HG03354 (cell line): ENCODE data around the gene SYNPO2.

ENCODE experiments used
- ATAC-seq: cut with Tn5 transposase; IDR thresholded peaks from one replicate; pipeline ENCODE4 v1.9.1; 2021; ENCODE audit warnings: mild to moderate bottlenecking; ENCODE audit not compliant: unreplicated experiment, poor library complexity, severe bottlenecking

SYNPO2 gene

DNA sequence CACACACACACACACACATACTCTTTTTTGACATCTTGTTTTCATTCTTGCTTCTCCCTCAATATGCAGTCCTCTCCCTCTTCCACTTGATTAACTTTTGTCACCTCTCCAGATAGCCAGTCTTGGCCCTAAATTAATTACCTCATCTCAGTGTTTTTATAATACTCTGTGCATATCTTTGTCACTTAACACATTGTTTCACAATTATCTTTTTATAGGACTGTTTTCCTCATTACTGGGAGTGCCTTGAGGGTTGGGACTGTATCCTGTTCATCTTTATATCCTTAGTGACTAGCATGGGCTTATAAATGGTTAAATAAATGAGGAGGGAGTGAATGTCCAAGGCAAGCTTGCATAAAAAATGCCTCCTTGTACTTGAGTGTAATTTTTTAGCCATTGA lies 33.1 kb downstream of the SYNPO2 start:
- ATAC-seq, result no peak

DNA sequence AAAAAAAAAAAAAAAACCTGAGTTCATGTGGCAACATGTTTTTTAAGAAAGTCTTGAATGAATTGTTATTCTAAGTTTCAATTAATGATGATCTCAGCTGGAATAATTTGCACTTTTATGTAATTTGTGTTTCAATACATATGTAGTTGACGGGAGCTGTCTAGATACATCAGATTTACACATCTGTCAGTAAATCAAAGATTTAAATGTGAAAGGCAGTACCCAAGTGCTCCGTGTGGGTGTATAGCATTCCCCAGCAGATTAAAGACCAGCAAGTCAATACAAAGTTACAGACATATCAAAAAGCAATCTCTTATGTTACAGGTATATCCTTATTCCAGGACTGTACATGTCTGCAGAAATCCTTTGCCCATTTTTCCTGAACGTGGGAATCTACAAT lies 35.2 kb downstream of the SYNPO2 start:
- ATAC-seq, result no peak

DNA sequence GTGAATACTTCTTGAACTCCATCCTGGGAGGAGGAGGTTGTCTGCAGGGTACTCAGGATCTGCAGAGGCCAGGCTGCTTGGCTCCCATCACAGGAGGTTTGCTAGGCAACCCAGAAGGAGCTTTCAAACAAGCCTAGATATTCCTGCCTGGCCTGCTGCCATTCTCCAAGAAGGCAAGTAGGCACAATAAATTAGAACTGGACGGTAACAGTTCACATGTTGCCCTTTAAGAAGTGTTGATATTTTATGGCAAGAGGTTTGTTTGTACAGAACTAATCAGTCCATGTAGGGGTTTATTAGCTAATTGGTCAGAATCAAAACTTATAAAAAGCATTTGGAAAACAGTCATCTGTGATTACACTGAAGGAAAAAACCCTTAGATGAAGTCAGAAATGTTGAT lies 39.3 kb downstream of the SYNPO2 start:
- ATAC-seq, result no peak

DNA sequence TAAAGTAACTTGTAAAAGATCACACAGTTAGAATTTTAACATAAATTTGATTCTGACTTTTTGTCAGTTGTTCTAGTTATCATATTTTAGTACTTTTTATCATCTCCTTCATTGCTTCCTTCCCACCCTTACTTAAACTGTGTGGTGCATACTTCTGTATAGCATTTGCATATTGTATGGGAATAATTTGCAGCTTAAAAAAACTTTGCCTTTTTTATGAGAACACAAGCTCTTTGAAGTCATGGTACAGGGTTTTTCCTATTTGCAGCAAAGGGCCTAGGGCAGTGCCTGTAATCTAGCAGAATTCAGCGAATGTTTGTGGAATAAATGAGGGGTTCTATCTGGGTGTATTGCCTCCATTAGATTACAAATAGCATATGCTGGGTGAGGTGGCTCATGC lies 41.6 kb downstream of the SYNPO2 start:
- no peak for ATAC-seq

DNA sequence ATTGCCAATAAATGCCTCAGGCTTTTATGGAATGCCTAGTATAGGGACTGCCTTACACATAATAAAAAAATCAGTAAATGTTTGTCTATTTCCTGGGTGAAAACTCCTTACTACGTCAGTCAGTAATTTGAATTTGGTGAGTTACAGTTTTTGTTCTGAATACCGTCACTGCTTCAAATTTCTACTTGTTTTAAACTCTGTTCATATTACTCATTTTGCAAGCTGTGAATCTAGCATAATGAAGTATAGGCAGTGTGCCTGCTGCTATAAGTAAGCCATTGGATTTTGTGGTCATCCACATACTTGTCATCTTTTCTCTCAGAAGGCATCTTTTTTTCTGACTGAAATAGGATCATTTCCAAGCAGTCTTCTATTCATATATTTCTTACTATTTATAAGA lies 43.1 kb downstream of the SYNPO2 start:
- no peak for ATAC-seq

DNA sequence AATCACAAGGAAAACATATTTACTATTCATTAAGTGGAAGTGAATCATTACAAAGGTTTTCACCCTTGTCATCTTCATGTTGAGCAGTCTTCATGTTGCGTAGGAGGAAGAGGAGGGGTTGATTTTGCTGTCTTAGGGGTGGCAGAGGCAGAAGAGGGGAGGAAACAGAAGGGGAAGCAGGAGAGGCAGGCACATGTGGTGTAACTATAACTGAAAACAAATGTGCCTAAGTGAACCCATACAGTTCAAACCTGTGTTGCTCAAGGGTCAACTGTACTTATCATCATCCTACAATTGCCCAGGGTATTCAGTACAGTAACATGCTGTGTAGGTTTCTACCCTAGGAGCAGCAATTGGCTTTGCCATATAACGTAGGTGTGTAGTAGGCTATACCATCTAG lies 47.2 kb downstream of the SYNPO2 start:
- ATAC-seq, result no peak

DNA sequence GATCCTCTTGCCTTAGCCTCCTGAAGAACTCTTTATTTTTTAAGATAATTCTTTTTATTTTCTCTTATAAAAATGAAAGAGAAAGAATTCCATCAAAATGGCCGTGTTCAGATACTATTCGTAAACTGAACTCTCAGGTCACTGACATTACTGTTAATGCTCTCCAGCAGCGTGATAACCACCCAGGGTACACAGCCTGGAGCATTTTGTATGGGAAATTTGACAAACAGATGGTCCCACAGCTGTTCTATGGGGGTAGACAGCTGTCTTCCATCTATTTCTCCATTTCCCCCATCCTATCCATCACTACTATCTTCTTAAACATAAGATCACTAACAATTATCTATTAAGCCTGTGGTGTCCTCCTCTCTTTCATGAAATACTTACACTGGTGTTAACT lies 47.8 kb downstream of the SYNPO2 start:
- no peak for ATAC-seq

DNA sequence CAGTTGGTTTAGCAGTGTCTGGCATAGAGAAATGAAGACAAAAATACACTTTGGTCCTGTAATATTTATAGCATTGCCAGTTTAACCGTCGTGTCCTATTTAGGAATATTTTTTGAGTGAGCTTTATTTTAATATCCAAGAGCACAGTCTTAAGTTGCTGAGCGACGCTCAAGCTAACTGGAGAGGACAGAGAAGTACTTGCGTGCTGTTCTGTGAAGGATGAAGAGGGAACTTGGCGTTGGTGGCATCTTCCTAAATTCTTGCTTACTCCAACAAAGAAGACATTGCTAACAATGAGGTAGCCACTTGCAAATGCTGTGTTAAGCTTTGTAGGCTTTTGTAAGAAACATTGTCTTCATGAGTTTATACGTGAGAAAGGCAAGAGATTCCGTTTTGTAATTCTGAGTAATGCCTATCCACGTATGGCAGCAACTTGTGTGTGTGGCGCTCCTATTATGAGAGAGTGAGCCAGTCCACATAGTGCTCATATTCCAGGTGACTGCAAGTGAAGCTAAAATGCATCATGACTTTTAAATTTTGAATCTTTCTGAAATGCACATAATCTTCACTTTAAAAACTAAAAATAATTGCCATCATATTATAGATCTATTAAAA lies 50.6 kb downstream of the SYNPO2 start:
- ATAC-seq, result no peak

DNA sequence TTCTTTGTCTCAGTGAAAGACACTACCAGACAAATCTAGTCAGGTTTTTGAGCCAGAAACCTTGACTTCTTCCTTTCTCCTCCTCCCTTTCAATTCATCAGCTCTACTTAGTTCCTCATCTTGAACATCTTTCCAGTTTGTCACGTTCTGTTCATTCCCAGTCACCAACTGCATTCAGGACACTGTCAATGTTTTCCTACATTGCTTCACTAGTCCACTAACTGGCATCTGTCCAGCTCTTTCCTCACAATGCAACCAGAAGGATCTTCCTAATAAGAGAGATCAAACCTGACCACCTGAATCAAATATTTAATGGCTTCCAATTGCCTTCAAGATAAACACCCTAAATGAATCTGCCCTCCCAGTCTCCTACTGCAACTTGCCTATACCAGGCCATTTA lies 52.5 kb downstream of the SYNPO2 start:
- ATAC-seq, result no peak

DNA sequence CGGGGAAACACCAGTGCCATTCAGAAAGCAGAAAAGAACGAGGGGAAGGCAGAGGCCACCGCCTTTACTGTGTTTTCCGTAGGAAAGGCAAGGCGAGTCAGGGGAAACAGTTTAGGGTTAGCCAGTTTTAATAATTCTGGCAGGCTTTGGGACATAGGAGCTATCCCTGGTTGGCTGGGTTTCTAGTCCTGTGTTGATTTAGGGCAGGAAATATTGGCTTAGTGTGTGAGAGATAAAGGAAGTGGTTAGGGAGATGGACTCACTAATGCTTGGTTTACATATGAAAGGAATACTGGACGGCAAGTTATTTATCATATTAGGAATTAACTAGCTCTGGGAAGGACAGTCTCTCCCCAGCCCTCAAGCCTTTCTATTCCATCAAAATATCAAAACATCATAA lies 53.1 kb downstream of the SYNPO2 start:
- ATAC-seq, result no peak

DNA sequence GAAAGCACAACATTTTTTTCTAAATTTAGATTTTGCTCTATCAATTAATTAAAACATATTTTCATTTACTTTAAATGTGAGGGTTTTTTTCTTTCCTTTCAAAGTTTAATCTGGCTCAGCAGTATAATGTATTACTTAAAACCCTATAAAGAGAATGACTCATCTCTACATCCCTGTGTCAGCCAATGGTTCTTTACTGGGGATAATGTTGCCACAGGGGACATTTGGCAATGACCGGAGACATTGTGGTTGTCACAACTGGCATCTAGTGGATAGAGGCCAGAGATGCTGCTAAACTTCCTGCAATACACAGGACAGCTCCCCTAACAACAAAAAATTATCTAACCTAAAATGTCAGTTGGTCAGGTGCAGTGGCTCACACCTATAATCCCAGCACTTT lies 53.8 kb downstream of the SYNPO2 start:
- ATAC-seq, result no peak

DNA sequence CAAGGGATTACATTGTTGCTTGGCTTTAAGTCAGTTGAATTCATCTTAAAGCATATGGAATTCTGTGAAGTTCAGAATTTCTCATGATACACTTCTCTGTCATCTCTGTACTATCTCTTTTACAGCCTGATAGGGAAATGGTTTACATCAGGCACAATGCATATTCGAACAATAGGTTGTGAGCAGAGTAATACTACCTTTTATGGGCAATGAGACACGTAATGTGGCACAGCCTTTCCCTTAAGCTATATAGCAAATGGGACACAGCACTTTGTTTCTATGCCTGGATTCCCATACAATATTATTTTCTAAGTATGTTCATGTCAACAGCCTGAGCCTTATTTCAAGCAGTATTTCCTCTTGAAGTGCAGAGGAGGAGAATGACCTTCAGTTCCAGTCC lies 58.4 kb downstream of the SYNPO2 start:
- no peak for ATAC-seq

DNA sequence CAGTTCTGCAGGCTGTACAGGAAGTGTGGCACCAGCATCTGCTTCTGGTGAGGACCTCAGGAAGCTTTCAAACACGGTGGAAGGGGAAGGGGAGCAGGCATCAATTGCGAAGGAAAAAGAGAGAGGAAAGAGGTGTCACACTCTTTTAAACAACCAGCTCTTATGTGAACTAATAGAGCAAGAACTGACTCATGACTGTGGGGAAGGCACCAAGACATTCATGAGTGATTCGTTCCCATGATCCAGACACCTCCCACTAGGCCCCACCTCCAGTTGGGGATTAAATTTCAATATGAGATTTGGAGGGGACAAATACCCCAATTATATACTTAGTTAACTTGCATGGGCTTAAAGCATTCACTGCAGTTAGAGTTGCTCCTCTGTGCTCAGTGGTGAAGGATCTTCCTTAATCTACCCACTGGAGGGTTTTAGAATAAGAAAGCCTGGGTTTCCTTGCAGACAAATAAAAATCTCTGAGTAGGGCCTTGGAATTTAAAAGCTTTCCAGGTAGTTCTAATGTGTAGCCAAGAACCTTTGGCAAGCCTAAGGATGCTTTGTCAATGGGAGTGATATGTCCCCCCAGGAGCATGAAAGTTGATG lies 60.0 kb downstream of the SYNPO2 start:
- ATAC-seq, result no peak

DNA sequence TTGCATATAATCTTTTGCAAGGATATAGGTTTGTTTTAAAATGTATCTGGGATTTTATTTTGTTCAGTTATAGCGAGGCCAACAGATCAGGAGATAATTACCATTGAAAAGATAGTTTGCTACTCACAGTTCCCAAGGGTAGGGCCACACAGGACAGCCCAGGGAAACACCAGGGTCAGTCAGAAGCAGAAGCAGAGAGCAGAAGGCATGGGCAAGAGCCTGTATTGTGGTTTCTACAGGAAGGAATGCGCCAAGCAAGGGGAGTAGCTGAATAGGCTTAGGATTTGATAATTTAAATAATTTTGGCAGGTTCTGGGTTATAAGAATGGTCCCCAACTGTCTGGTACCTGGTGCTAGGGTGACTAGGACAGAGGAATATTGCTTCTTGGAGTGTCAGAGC lies 61.6 kb downstream of the SYNPO2 start:
- no peak for ATAC-seq

DNA sequence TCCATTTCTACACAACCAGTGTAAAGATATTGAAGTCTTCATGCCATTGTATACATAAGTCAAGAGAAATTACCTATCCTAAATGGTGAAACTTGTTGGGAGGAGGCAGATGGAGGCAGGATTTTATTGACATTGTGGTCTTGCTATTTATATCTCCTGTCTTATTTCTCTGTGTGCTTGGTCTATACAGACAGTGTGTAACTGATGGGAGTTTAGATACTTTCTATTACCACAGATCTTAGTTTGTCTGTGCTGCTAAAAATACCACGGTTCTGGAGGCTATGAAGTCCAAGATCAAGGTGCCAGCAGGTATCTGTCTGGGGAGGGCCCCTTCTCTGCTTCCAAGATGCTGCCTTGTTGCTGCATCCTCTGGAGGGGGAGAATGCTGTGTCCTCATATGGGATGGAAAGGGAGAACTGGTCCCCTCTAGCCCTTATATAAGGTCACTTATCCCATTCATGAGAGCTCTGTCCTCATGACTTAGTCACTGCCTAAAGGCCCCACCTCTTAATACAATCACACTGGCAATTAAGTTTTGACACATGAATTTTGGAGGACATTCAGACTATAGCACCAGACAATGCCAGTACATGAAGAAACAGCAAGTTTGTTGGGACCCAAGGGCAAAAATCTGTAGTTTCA lies 62.4 kb downstream of the SYNPO2 start:
- no peak for ATAC-seq

DNA sequence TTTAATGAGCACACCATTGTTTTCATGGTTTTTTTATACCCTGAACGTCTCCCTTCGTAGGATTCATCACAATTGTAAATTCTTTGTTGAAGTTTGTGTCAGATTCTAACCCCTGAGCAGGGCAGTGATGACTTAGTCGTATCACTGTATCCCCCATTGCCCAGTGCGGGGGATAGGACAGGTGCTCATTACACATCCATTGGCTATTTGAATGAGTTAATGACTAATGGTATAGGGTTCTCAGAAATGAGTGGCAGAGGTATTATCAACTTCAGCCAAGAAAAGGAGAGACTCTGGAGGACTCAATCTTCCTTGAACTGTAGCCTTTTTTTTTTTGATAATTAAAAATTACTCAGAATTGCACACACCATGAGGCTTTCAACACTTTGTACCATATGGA lies 64.6 kb downstream of the SYNPO2 start:
- no peak for ATAC-seq

DNA sequence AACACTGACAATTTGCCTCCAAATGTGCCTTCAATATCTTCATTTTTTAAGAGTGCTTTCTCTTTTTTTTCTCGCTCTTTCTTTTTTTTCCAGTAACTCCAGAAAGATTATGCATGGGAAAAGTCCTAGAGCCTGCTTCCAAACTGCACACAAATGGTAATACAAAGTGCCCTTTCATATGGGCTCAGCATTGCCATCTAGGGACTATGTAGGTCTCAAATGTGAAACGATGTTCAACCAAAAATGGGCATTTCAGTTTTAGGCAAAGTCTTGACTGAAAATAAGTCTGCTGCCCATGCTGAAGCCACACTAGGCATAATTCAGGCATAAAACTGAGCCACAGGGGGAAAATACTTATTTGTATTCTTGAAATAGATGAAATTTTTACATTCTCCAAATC lies 65.6 kb downstream of the SYNPO2 start:
- ATAC-seq, result no peak

DNA sequence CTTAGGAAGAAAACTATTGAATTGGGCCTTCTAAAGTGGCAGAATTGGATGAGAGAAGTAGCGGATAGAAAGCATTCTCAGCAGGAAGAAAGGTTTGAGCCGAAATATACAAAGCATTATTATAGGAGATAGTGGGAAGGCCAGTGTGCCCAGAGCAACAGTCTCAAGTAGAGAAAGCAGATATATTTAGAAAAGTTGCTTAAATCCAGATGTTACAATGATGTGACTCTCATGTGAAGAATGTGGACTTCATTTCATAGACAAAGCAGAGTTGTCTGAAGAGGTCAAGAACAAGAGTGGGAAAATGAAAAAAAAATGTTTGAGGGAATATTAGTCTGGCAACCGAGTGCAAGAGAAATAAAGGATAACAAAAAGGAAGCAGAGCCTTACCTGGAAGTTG lies 66.9 kb downstream of the SYNPO2 start:
- no peak for ATAC-seq

DNA sequence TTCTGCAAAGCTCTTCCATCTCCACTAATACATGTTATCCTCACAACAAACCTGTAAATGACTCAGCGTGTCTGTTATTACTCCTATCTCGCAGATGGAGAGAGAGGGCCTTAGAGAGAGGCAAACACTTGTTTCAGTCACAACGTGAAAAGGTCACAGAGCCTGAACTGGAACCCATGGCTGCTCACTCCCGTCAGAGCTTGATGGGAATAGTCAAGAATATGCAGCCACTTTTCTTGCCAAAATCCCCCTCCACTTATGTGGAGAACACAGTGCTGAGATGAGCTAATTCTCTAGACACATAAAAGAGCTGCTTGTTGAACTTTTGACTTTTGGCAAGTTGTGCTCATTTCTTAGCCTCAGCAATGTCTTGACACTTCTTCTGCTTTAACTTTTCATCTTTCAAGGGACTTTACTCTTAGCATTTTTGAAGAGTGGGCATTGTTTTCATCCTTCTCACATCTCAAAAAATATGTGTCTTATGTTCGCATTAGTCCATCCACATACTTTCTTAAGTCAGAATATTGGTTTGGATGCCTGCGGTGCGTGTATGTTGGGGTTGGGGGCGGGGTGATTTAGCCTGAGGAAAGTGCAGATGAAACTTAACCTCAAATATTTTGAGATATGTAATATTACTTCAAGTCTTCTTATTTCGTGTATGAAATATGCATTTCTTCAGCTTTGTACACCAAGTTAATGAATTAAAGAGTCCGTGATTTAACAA lies 69.2 kb downstream of the SYNPO2 start:
- no peak for ATAC-seq

DNA sequence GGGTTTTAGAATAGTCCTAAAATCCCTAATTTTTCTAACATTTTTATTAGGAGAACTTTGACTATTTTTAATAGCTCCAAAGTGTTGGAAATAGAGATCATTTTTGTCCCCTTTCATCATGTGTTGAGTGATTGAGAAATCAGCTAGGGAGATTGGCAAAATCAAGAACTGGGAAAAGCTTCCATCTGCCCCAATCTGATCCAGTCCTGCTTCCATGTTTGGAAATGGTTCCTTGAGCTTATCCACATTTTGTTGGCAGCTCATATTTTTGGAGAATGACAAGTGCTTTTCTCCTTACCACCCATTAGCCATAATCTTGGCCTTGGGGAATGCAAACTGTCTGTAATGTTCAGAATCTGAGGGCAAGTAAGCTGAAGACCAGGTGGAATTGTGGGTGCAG lies 73.9 kb downstream of the SYNPO2 start:
- no peak for ATAC-seq

DNA sequence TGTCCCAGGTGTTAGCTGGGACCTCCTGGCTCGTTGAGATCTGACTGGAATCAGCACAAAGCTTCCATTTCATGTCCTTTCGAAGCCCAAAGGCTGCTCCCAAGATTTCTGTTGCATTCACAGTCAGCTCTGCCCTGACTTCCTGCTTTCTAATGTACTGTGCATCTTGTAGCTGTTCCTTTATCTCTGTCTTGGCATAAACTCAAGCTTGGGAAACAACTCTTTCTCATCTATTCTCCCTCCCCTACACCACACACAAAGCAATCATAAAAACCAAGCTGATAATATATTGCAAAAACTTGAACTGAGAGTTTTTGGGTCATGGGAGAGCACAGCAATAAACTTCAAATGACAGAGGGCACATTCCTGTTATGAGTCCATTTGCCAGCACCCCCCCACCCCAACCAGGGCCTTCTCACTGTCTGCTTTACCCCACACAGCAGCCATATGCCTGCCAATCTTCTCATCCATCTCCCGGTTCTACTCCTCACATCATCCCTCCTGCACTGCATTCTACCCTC lies 76.3 kb downstream of the SYNPO2 start:
- no peak for ATAC-seq
